H9 (cell line): ENCODE data around the gene ASCC3. TPM values are rescaled to one million over a fixed set of nuclear protein-coding genes. Genes with fewer than 3 reads are reported as not detected.

Experiments
- DNase-seq: peaks from one replicate; pipeline ENCODE4 v3.0.0-alpha.2; 2017
- H2AFZ ChIP-seq: one replicate; pipeline ENCODE4 v1.6.1; 2013; ENCODE audit warnings: mild to moderate bottlenecking, low read length, control low read depth, moderate library complexity
- H2AK5ac ChIP-seq: 2 replicates; pipeline ENCODE4 v1.6.1; 2013; ENCODE audit warnings: low read length, control low read depth, mixed read lengths; ENCODE audit not compliant: insufficient read length
- H2BK120ac ChIP-seq: one replicate; pipeline ENCODE4 v1.6.1; 2013; ENCODE audit warnings: low read depth, mild to moderate bottlenecking, low read length, control low read depth, inconsistent platforms; ENCODE audit not compliant: poor library complexity, severe bottlenecking
- H2BK12ac ChIP-seq: 2 replicates; pipeline ENCODE4 v1.6.1; 2013; ENCODE audit warnings: low read length, control low read depth, mixed read lengths, low read depth; ENCODE audit not compliant: insufficient read length
- H2BK15ac ChIP-seq: 2 replicates; pipeline ENCODE4 v1.6.1; 2013; ENCODE audit warnings: low read depth, low read length, control low read depth
- H2BK20ac ChIP-seq: one replicate; pipeline ENCODE4 v1.6.1; 2013; ENCODE audit warnings: low read depth, mild to moderate bottlenecking, low read length, control low read depth, inconsistent platforms; ENCODE audit not compliant: poor library complexity, severe bottlenecking
- H2BK5ac ChIP-seq: 2 replicates; pipeline ENCODE4 v1.6.1; 2013; ENCODE audit warnings: low read length, control low read depth, mixed read lengths; ENCODE audit not compliant: insufficient read length
- H3K14ac ChIP-seq: 2 replicates; pipeline ENCODE4 v1.6.1; 2013; ENCODE audit warnings: low read length, control low read depth; ENCODE audit not compliant: insufficient read depth
- H3K18ac ChIP-seq: 2 replicates; pipeline ENCODE4 v1.6.1; 2013; ENCODE audit warnings: low read depth, mild to moderate bottlenecking, mixed read lengths, low read length, control low read depth; ENCODE audit not compliant: insufficient read length
- H3K23ac ChIP-seq: 2 replicates; pipeline ENCODE4 v1.6.1; 2013; ENCODE audit warnings: low read length, control low read depth, mixed read lengths, low read depth; ENCODE audit not compliant: insufficient read length
- H3K23me2 ChIP-seq: 2 replicates; pipeline ENCODE4 v1.6.1; 2013; ENCODE audit warnings: low read depth, mild to moderate bottlenecking, mixed read lengths, low read length, control low read depth; ENCODE audit not compliant: insufficient read length, poor library complexity, severe bottlenecking
- H3K27ac ChIP-seq: 2 replicates; pipeline ENCODE4 v1.5.1; 2013; ENCODE audit warnings: low read length, control low read depth, mixed read lengths, low read depth; ENCODE audit not compliant: insufficient read length
- H3K27me3 ChIP-seq: 2 replicates; pipeline ENCODE4 v1.6.1; 2013; ENCODE audit warnings: low read length, control low read depth, inconsistent platforms; ENCODE audit not compliant: insufficient read depth
- H3K4ac ChIP-seq: 2 replicates; pipeline ENCODE4 v1.6.1; 2013; ENCODE audit warnings: low read depth, mild to moderate bottlenecking, control low read depth, inconsistent platforms, low read length, moderate library complexity
- H3K4me1 ChIP-seq: 2 replicates; pipeline ENCODE4 v1.6.1; 2013; ENCODE audit warnings: low read length, control low read depth, inconsistent platforms; ENCODE audit not compliant: insufficient read depth
- H3K4me2 ChIP-seq: 2 replicates; pipeline ENCODE4 v1.6.1; 2013; ENCODE audit warnings: low read length, control low read depth, mixed read lengths; ENCODE audit not compliant: insufficient read length, insufficient read depth
- H3K56ac ChIP-seq: 2 replicates; pipeline ENCODE4 v1.6.1; 2013; ENCODE audit warnings: low read depth, mild to moderate bottlenecking, mixed read lengths, low read length, control low read depth; ENCODE audit not compliant: insufficient read length
- H3K79me1 ChIP-seq: 2 replicates; pipeline ENCODE4 v1.6.1; 2013; ENCODE audit warnings: low read depth, mild to moderate bottlenecking, moderate library complexity, low read length, control low read depth, inconsistent platforms; ENCODE audit not compliant: insufficient read depth, poor library complexity, severe bottlenecking
- H3K79me2 ChIP-seq: 2 replicates; pipeline ENCODE4 v1.6.1; 2013; ENCODE audit warnings: low read length, control low read depth, inconsistent platforms; ENCODE audit not compliant: insufficient read depth
- H3K9ac ChIP-seq: 2 replicates; pipeline ENCODE4 v1.6.1; 2013; ENCODE audit warnings: low read length, control low read depth, mixed read lengths; ENCODE audit not compliant: insufficient read length; ENCODE audit errors: extremely low read depth
- H3K9me3 ChIP-seq: one replicate; pipeline ENCODE4 v1.6.1; 2013; ENCODE audit warnings: low read depth, low read length, inconsistent platforms; ENCODE audit not compliant: control insufficient read depth
- H3T11ph ChIP-seq: one replicate; pipeline ENCODE4 v1.6.1; 2013; ENCODE audit warnings: mild to moderate bottlenecking, low read length, control low read depth, inconsistent platforms
- H4K20me1 ChIP-seq: one replicate; pipeline ENCODE4 v1.6.1; 2013; ENCODE audit not compliant: control insufficient read depth, insufficient read length, insufficient read depth
- H4K5ac ChIP-seq: 2 replicates; pipeline ENCODE4 v1.6.1; 2013; ENCODE audit warnings: low read depth, mild to moderate bottlenecking, mixed read lengths, low read length, control low read depth; ENCODE audit not compliant: insufficient read length
- H4K8ac ChIP-seq: replicated peaks from 2 replicates; pipeline ENCODE4 v1.6.1; 2013; ENCODE audit warnings: low read length, control low read depth, mixed read lengths, low read depth; ENCODE audit not compliant: insufficient read length
- H4K91ac ChIP-seq: 2 replicates; pipeline ENCODE4 v1.6.1; 2013; ENCODE audit warnings: low read depth, mild to moderate bottlenecking, moderate library complexity, mixed read lengths, low read length, control low read depth; ENCODE audit not compliant: insufficient read length
- H3K27ac Mint-ChIP-seq, 3 experiments: 2 replicates in 2 of 3; 3 replicates in 1 of 3; pipeline ENCODE4 v1.8.0; 2020 to 2021; ENCODE audit warnings: mixed read lengths in 3 of 3, mild to moderate bottlenecking in 1 of 3, moderate library complexity in 1 of 3
- H3K27me3 Mint-ChIP-seq: 2 replicates; pipeline ENCODE4 v1.8.0; 2021; ENCODE audit warnings: low read depth, mild to moderate bottlenecking, moderate library complexity, mixed read lengths
- H3K36me3 Mint-ChIP-seq, 3 experiments: 2 replicates in 2 of 3; 3 replicates in 1 of 3; pipeline ENCODE4 v1.8.0; 2020 to 2021; ENCODE audit warnings: low read depth in 3 of 3, mixed read lengths in 3 of 3; ENCODE audit not compliant: insufficient read depth in 1 of 3
- H3K4me1 Mint-ChIP-seq, 2 experiments: 2 replicates each; pipeline ENCODE4 v1.8.0; 2020; ENCODE audit warnings: mixed read lengths in 2 of 2
- H3K4me3 Mint-ChIP-seq, 2 experiments: 2 replicates in 1 of 2; 3 replicates in 1 of 2; pipeline ENCODE4 v1.8.0; 2020 to 2021; ENCODE audit warnings: mild to moderate bottlenecking in 2 of 2, mixed read lengths in 2 of 2, moderate library complexity in 1 of 2
- H3K9me3 Mint-ChIP-seq, 2 experiments: 2 replicates in 1 of 2; 3 replicates in 1 of 2; pipeline ENCODE4 v1.8.0; 2020; ENCODE audit warnings: mild to moderate bottlenecking in 2 of 2, mixed read lengths in 2 of 2, moderate library complexity in 1 of 2
- CTCF ChIP-seq: fragments of 200-600 bp; sonication (generic); conservative IDR thresholded peaks from 3 replicates; pipeline ENCODE4 v1.8.0; 2021; ENCODE audit warnings: antibody characterized with exemption, mild to moderate bottlenecking
- WGBS: extraction: QIAGEN DNeasy Blood & Tissue Kit; methylation state at CpG from one replicate; pipeline ENCODE4 v1.1.7; 2013; ENCODE audit warnings: missing lambda C conversion rate, low lambda C conversion rate, mixed read lengths; ENCODE audit not compliant: insufficient read length; ENCODE audit errors: extremely low coverage; 5-methylcytosine and 5-hydroxymethylcytosine counted together
- total RNA-seq: library from RNA; stranded (reverse); gene quantifications from 2 replicates; pipeline ENCODE4 v1.2.1, GENCODE V29; 2021

ASCC3 gene
- total RNA-seq, 1 experiment from 2014 or later = 63.8 TPM

- H3K79me2 ChIP-seq = no peaks in the 10 kb centered on the region
- no peaks in the 10 kb centered on the region; the same call in 1 of the 2 replicates for H3K27me3 Mint-ChIP-seq
- no peak overlapping the region for H2BK15ac ChIP-seq
- peaks cover 3% of the 10 kb centered on the region; the same call in 1 of the 2 replicates for H3K4me1 ChIP-seq
- TF ChIP-seq CTCF = no peak
- no peak overlapping the region for H3K27ac Mint-ChIP-seq
- no peak overlapping the region for H2BK12ac ChIP-seq
- no peak overlapping the region for H2BK120ac ChIP-seq
- no peak overlapping the region for H4K91ac ChIP-seq
- H3K27ac ChIP-seq = no peak overlapping the region
- H3K27me3 ChIP-seq = peaks cover 77% of the 10 kb centered on the region
- peaks cover 3% of the 10 kb centered on the region for H4K20me1 ChIP-seq
- no peak overlapping the region for H2AFZ ChIP-seq
- H3K14ac ChIP-seq = no peak overlapping the region
- no peak overlapping the region for H3K18ac ChIP-seq
- no peak overlapping the region for H2AK5ac ChIP-seq
- no peak overlapping the region for H2BK20ac ChIP-seq
- H3K23ac ChIP-seq = no peak overlapping the region
- H3K23me2 ChIP-seq = peaks cover 12% of the 10 kb centered on the region
- H3K4me1 Mint-ChIP-seq = peaks cover 30 to 49% of the 10 kb centered on the region in 2 experiments
- H3K9ac ChIP-seq = no peak overlapping the region
- no peak for DNase-seq
- H2BK5ac ChIP-seq = no peak overlapping the region
- H4K5ac ChIP-seq = no peak overlapping the region
- H3K4me2 ChIP-seq = no peak overlapping the region
- H3K9me3 Mint-ChIP-seq = peaks cover 0 to 6% of the 10 kb centered on the region in 2 experiments; a peak in 1 of 5 replicates
- peak overlapping the region in 1 of 2 experiments; percentile 35; a peak in 2 of 5 replicates for H3K4me3 Mint-ChIP-seq
- no peak overlapping the region for H4K8ac ChIP-seq
- H3K36me3 Mint-ChIP-seq = no peaks in the 10 kb centered on the region
- H3K9me3 ChIP-seq = no peaks in the 10 kb centered on the region
- no CpG with 5 or more reads among the region's 6 CpGs for WGBS
- no peak overlapping the region for H3K4ac ChIP-seq
- no peaks in the 10 kb centered on the region for H3K79me1 ChIP-seq
- no peak overlapping the region for H3T11ph ChIP-seq
- no peak overlapping the region for H3K56ac ChIP-seq
These were observed 413.0 kb downstream of the ASCC3 start for GRCh38 chr6:100468016-100468622.
